Measurements from ENCODE around the gene TRPV5.

TRPV5 gene

GRCh38 chr7:142913051-142913450 lies 20.5 kb downstream of the TRPV5 start:
- no peak overlapping the region for H3K4me2 ChIP-seq
- H3K36me3 ChIP-seq: no peaks in the 10 kb centered on the region
- H4K20me1 ChIP-seq: no peaks in the 10 kb centered on the region
- no peak for TF ChIP-seq Cebpa-rat (IDR thresholded peaks at IDR 0.05)
- H3K4me3 ChIP-seq: no peak overlapping the region
- no peaks in the 10 kb centered on the region for H3K9me3 ChIP-seq
- H3K4me1 ChIP-seq: peaks cover 5% of the 10 kb centered on the region
- H3K27ac ChIP-seq: no peak overlapping the region
- H3K9ac ChIP-seq: no peak overlapping the region
- no peaks in the 10 kb centered on the region for H3K27me3 ChIP-seq

GRCh38 chr7:142910481-142910880 lies 23.1 kb downstream of the TRPV5 start:
- H3K9me3 ChIP-seq: peaks cover 11% of the 10 kb centered on the region
- no peak for TF ChIP-seq Cebpa-rat (IDR thresholded peaks at IDR 0.05)
- no peak overlapping the region for H3K4me2 ChIP-seq
- H3K4me3 ChIP-seq: no peak overlapping the region
- H3K4me1 ChIP-seq: no peaks in the 10 kb centered on the region
- no peaks in the 10 kb centered on the region for H3K27me3 ChIP-seq
- H3K9ac ChIP-seq: no peak overlapping the region
- no peak overlapping the region for H3K27ac ChIP-seq
- H3K36me3 ChIP-seq: no peaks in the 10 kb centered on the region
- no peaks in the 10 kb centered on the region for H4K20me1 ChIP-seq

GRCh38 chr7:142910031-142910433 lies 23.5 kb downstream of the TRPV5 start:
- no peak for TF ChIP-seq Cebpa-rat (IDR thresholded peaks at IDR 0.05)
- H3K4me1 ChIP-seq: no peaks in the 10 kb centered on the region
- no peak overlapping the region for H3K4me2 ChIP-seq

GRCh38 chr7:142908921-142909890 lies 24.3 kb downstream of the TRPV5 start:
- TF ChIP-seq Cebpa-rat (IDR thresholded peaks at IDR 0.05): no peak
- no peak overlapping the region for H3K4me3 ChIP-seq
- H4K20me1 ChIP-seq: no peaks in the 10 kb centered on the region
- no peak overlapping the region for H3K9ac ChIP-seq
- H3K27me3 ChIP-seq: no peaks in the 10 kb centered on the region
- H3K27ac ChIP-seq: no peak overlapping the region
- H3K36me3 ChIP-seq: no peaks in the 10 kb centered on the region
- no peaks in the 10 kb centered on the region for H3K4me1 ChIP-seq
- peaks cover 24% of the 10 kb centered on the region for H3K9me3 ChIP-seq
- H3K4me2 ChIP-seq: no peak overlapping the region

More at GRCh38 chr7:142910031-142910433, 23.5 kb downstream of the TRPV5 start:
- no peak overlapping the region for H3K4me3 ChIP-seq
- H4K20me1 ChIP-seq: no peaks in the 10 kb centered on the region
- peaks cover 15% of the 10 kb centered on the region for H3K9me3 ChIP-seq
- H3K36me3 ChIP-seq: no peaks in the 10 kb centered on the region
- H3K27ac ChIP-seq: no peak overlapping the region
- H3K9ac ChIP-seq: no peak overlapping the region
- H3K27me3 ChIP-seq: no peaks in the 10 kb centered on the region

- H3K4me2 ChIP-seq: no peak overlapping the region
- H3K27ac ChIP-seq: no peak overlapping the region
- no peak for TF ChIP-seq Cebpa-rat (IDR thresholded peaks at IDR 0.05)
- no peak overlapping the region for H3K4me3 ChIP-seq
- H3K9me3 ChIP-seq: peaks cover 30% of the 10 kb centered on the region
- no peaks in the 10 kb centered on the region for H3K4me1 ChIP-seq
- no peak overlapping the region for H3K9ac ChIP-seq
- H3K36me3 ChIP-seq: no peaks in the 10 kb centered on the region
- H3K27me3 ChIP-seq: no peaks in the 10 kb centered on the region
- no peaks in the 10 kb centered on the region for H4K20me1 ChIP-seq
These were observed 25.3 kb downstream of the TRPV5 start for GRCh38 chr7:142908290-142908689.

GRCh38 chr7:142906643-142907042 lies 26.9 kb downstream of the TRPV5 start:
- no peaks in the 10 kb centered on the region for H3K27me3 ChIP-seq

GRCh38 chr7:142905759-142906158 lies 27.8 kb downstream of the TRPV5 start:
- Histone ChIP-seq H3K4me1 (no peaks in the 10 kb centered on the region), H4K20me1 (no peaks in the 10 kb centered on the region), H3K9me3 (peaks cover 30% of the 10 kb centered on the region), H3K9ac (no peak overlapping the region), H3K27ac (no peak overlapping the region), H3K4me2 (no peak overlapping the region), H3K36me3 (no peaks in the 10 kb centered on the region), H3K27me3 (no peaks in the 10 kb centered on the region), H3K4me3 (no peak overlapping the region)
- no peak for TF ChIP-seq Cebpa-rat (IDR thresholded peaks at IDR 0.05)

More at GRCh38 chr7:142906643-142907042, 26.9 kb downstream of the TRPV5 start:
- H4K20me1 ChIP-seq: no peaks in the 10 kb centered on the region
- no peak overlapping the region for H3K4me3 ChIP-seq
- no peaks in the 10 kb centered on the region for H3K36me3 ChIP-seq
- no peaks in the 10 kb centered on the region for H3K4me1 ChIP-seq
- TF ChIP-seq Cebpa-rat (IDR thresholded peaks at IDR 0.05): no peak
- no peak overlapping the region for H3K4me2 ChIP-seq
- H3K9me3 ChIP-seq: peaks cover 30% of the 10 kb centered on the region
- H3K27ac ChIP-seq: no peak overlapping the region
- no peak overlapping the region for H3K9ac ChIP-seq

GRCh38 chr7:142904128-142904527 lies 29.4 kb downstream of the TRPV5 start:
- no peak overlapping the region for H3K9ac ChIP-seq

GRCh38 chr7:142901426-142902259 lies 31.9 kb downstream of the TRPV5 start:
- Histone ChIP-seq H3K27me3 (no peaks in the 10 kb centered on the region), H3K27ac (no peak overlapping the region), H3K4me1 (no peaks in the 10 kb centered on the region), H3K36me3 (no peaks in the 10 kb centered on the region), H3K9me3 (peaks cover 30% of the 10 kb centered on the region), H4K20me1 (no peaks in the 10 kb centered on the region), H3K4me2 (no peak overlapping the region), H3K9ac (no peak overlapping the region), H3K4me3 (no peak overlapping the region)
- TF ChIP-seq Cebpa-rat (IDR thresholded peaks at IDR 0.05): no peak

More at GRCh38 chr7:142904128-142904527, 29.4 kb downstream of the TRPV5 start:
- H3K4me1 ChIP-seq: no peaks in the 10 kb centered on the region
- no peak overlapping the region for H3K27ac ChIP-seq
- H3K27me3 ChIP-seq: no peaks in the 10 kb centered on the region
- H3K4me2 ChIP-seq: no peak overlapping the region
- no peaks in the 10 kb centered on the region for H4K20me1 ChIP-seq
- H3K36me3 ChIP-seq: no peaks in the 10 kb centered on the region
- TF ChIP-seq Cebpa-rat (IDR thresholded peaks at IDR 0.05): no peak
- peaks cover 30% of the 10 kb centered on the region for H3K9me3 ChIP-seq
- no peak overlapping the region for H3K4me3 ChIP-seq

GRCh38 chr7:142899661-142900060 lies 33.9 kb downstream of the TRPV5 start:
- Histone ChIP-seq H3K9me3 (peaks cover 11% of the 10 kb centered on the region), H3K9ac (no peak overlapping the region)

More at GRCh38 chr7:142899661-142900060, 33.9 kb downstream of the TRPV5 start:
- H3K27ac ChIP-seq: no peak overlapping the region
- no peaks in the 10 kb centered on the region for H3K36me3 ChIP-seq
- no peaks in the 10 kb centered on the region for H3K4me1 ChIP-seq
- H3K4me3 ChIP-seq: no peak overlapping the region
- no peak overlapping the region for H3K4me2 ChIP-seq
- no peaks in the 10 kb centered on the region for H4K20me1 ChIP-seq
- no peaks in the 10 kb centered on the region for H3K27me3 ChIP-seq
- no peak for TF ChIP-seq Cebpa-rat (IDR thresholded peaks at IDR 0.05)

Data from BLaER1 (cell line).